ENCODE results near the gene IDUA.
A peak's percentile ranks its signal among the peaks of the same experiment; 100 is the strongest.

IDUA gene

GRCh38 chr4:1000686-1001260 is 13.9 kb downstream of the IDUA start:
- no peak for DNase-seq (ENCODE audit: low spot score)

GRCh38 chr4:1001561-1002130 is 14.8 kb downstream of the IDUA start:
- DNase-seq (ENCODE audit: low spot score) = no peak

DNA sequence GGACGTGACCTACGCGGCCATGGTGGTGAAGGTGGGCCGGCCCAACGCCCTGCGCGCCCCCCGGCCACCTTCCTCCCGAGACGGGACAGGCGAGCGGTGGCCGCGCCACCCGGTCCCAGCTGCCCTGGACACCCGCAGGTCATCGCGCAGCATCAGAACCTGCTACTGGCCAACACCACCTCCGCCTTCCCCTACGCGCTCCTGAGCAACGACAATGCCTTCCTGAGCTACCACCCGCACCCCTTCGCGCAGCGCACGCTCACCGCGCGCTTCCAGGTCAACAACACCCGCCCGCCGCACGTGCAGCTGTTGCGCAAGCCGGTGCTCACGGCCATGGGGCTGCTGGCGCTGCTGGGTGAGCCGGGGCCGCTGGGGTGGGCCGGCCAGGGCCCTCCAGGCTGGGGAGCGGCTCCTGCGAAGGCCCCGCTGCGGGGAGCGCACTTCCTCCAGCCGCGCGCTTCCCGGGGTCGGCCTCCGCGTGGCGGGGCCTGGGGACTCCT is 15.3 kb downstream of the IDUA start:
- DNase-seq (ENCODE audit: low spot score) = no peak

DNA sequence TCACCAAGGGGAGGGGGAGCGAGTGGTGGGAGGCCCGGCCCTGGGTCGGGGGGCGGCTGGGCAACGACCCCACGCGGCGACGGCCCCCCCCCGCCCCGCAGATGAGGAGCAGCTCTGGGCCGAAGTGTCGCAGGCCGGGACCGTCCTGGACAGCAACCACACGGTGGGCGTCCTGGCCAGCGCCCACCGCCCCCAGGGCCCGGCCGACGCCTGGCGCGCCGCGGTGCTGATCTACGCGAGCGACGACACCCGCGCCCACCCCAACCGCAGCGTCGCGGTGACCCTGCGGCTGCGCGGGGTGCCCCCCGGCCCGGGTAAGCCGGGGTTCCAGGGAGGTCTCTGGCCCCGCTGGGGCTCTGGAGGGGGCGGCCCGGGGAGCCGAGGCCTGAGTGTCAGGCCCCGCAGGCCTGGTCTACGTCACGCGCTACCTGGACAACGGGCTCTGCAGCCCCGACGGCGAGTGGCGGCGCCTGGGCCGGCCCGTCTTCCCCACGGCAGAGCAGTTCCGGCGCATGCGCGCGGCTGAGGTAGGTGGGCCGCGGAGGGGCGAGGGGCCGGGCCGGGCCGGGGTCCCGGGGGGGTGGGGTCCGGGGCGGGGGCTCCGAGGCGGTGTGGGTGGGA is 15.9 kb downstream of the IDUA start:
- no peak for DNase-seq (ENCODE audit: low spot score)

GRCh38 chr4:1003271-1004070 is 16.6 kb downstream of the IDUA start:
- DNase-seq (ENCODE audit: low spot score) = no peak

GRCh38 chr4:1004071-1004418 is 17.2 kb downstream of the IDUA start:
- no peak for DNase-seq (ENCODE audit: low spot score)

GRCh38 chr4:1004557-1005485 is 18.0 kb downstream of the IDUA start:
- no peak for DNase-seq (ENCODE audit: low spot score)

GRCh38 chr4:1006856-1007255 is 20.0 kb downstream of the IDUA start:
- no peak for DNase-seq (ENCODE audit: low spot score)

GRCh38 chr4:1008840-1009541 is 22.1 kb downstream of the IDUA start:
- no peak for DNase-seq (ENCODE audit: low spot score)

GRCh38 chr4:1009542-1010394 is 22.9 kb downstream of the IDUA start:
- DNase-seq (ENCODE audit: low spot score) = peak; percentile 85

GRCh38 chr4:1010395-1011021 is 23.7 kb downstream of the IDUA start:
- DNase-seq (ENCODE audit: low spot score) = no peak

DNA sequence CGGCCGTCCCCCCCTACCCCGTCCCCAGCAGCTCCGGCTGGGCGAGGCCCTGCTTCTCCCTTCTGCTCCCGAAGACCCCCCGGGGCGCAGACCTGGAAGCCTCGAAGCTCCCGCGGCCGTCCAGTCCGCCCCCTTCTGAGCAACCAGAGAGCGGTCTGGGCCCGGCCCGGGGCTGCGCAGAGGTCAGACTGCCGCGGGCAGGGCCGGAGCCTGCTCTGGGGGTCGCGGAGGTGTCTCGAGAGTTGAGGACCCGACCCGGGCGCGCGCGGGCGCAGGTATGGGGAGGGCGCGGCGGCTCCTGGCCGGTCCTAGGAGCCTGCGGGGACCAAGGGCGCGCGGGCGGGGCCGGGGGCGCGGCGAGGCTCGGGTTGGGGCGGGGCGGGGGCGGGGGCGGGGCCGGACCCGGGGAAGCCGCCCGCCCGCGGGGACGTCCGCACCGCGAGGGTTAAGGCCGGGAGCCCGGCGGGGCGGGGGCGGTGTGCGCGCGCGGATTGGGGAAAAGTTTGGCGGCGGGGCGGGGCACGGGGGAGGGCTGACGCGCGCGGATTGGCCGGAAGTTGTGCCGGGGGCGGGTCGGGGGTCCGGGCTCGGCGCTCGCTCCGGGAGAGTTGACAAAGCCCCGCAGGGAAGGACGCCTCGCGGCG is 24.3 kb downstream of the IDUA start, which contains the start of gene FGFRL1:
Gene FGFRL1 (plus strand): TSS at position 605 of the 644 bp plus-strand sequence. CDS start 860 bp downstream, outside the sequence.
- DNase-seq (ENCODE audit: low spot score) = peak; percentile 87

DNA sequence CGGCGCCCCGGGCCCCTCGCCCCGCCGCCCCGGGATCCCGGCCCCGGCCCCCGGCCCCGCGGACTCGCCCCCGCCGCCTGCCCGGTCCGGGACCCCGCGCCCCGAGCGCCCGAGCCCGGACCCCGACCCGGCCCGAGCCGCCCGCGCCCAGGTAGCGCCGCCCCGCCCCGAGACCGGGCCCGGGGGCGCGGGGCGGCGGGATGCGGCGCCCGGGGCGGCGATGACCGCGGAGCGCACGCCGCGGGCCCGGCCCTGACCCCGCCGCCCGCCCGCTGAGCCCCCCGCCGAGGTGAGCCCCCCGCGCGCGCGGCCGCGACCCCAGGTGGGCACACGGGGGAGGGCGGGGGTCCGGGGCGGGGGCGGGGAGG is 24.8 kb downstream of the IDUA start:
- DNase-seq (ENCODE audit: low spot score) = no peak

- no peak for DNase-seq (ENCODE audit: low spot score)
Observed at GRCh38 chr4:1012034-1012739, 25.3 kb downstream of the IDUA start.

- no peak for DNase-seq (ENCODE audit: low spot score)
Observed at GRCh38 chr4:1013225-1014073, 26.6 kb downstream of the IDUA start.

GRCh38 chr4:1014291-1015167 is 27.7 kb downstream of the IDUA start:
- no peak for DNase-seq (ENCODE audit: low spot score)

DNA sequence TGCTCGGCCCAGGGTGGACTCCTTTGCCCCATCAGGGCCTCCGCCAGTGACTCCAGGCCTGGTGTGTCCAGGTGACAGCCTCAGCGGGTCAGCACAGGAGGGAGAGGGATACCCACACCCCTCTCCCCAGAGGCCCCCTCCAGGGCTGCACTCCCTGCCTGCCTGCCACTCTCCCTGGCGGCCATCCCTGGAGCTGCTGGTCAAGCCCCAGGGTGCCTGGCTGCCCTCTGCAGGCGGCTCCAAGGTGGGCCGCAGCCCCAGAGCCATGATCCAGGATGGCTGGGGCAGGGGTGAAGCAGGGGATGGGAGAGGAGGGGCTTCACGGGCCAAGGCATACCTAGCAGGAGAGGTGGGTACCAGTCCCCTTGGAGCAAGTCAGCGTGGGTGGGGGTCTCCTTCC is 28.3 kb downstream of the IDUA start:
- no peak for DNase-seq (ENCODE audit: low spot score)
